HL-60 (cell line): Measurements from ENCODE around the gene AQP7.

Experiments
- DNase-seq, 2 experiments: peaks; one replicate each; pipeline ENCODE4 v3.0.0-alpha.2; 2010 to 2020; ENCODE audit warnings: low read depth in 1 of 2, low spot score in 1 of 2
- H3K27ac ChIP-seq: fragments of 250-450 bp; sonication (Bioruptor Pico); replicated peaks from 2 replicates; pipeline ENCODE4 v1.5.1; 2020; ENCODE audit warnings: mild to moderate bottlenecking, moderate library complexity
- H3K27me3 ChIP-seq: fragments of 250-450 bp; sonication (Bioruptor Pico); 2 replicates; pipeline ENCODE4 v1.5.1; 2021; ENCODE audit warnings: mild to moderate bottlenecking, moderate library complexity; ENCODE audit not compliant: insufficient read depth, poor library complexity, severe bottlenecking
- H3K4me3 ChIP-seq: replicated peaks from 2 replicates; pipeline ENCODE4 v1.5.1; 2011; ENCODE audit warnings: mild to moderate bottlenecking, control low read depth, low read length; ENCODE audit not compliant: insufficient read depth
- CTCF ChIP-seq: IDR thresholded peaks from one replicate; pipeline ENCODE4 v1.5.1; 2011; ENCODE audit warnings: low read length, control low read depth, inconsistent platforms; ENCODE audit not compliant: insufficient read depth
- GABPA ChIP-seq: IDR thresholded peaks from 2 replicates; pipeline ENCODE4 v1.6.1; 2012; ENCODE audit warnings: low read depth
- POLR2AphosphoS5 ChIP-seq: IDR thresholded peaks from 2 replicates; pipeline ENCODE4 v1.6.1; 2012; ENCODE audit warnings: low read depth
- REST ChIP-seq: IDR thresholded peaks from 2 replicates; pipeline ENCODE4 v1.6.1; 2012; ENCODE audit warnings: low read depth; ENCODE audit not compliant: insufficient replicate concordance
- SPI1 ChIP-seq: IDR thresholded peaks from 2 replicates; pipeline ENCODE4 v1.6.1; 2012; ENCODE audit warnings: low read depth, mild to moderate bottlenecking, borderline replicate concordance

The AQP7 gene

GRCh38 chr9:33446946-33447798 is 44.8 kb upstream of the AQP7 start, which contains the start of gene AQP3:
Gene AQP3, minus strand, starts transcription at chr9:33447593. Its CDS starts 63 bp downstream, at chr9:33447530.
- Histone ChIP-seq H3K4me3 (peak within 1 kb of the TSS; percentile 34), H3K27ac (no peak within 1 kb of the TSS), H3K27me3 (no peaks in the 10 kb centered on the region)
- peak; percentile 56; the same call in 1 of the 2 replicates for TF ChIP-seq SPI1
- no peak for TF ChIP-seq GABPA
- DNase-seq, result peak; percentile 63 to 68

- H3K27ac ChIP-seq, result no peak overlapping the region
- TF ChIP-seq SPI1, result no peak
- TF ChIP-seq GABPA, result no peak
- no peak for TF ChIP-seq REST
- no peak for TF ChIP-seq POLR2AphosphoS5
- no peak for TF ChIP-seq CTCF
- no peaks in the 10 kb centered on the region for H3K27me3 ChIP-seq
- H3K4me3 ChIP-seq, result no peak overlapping the region
- peak in 1 of 2 experiments; percentile 22 for DNase-seq
Observed at GRCh38 chr9:33446240-33446945, 44.0 kb upstream of the AQP7 start.

DNA sequence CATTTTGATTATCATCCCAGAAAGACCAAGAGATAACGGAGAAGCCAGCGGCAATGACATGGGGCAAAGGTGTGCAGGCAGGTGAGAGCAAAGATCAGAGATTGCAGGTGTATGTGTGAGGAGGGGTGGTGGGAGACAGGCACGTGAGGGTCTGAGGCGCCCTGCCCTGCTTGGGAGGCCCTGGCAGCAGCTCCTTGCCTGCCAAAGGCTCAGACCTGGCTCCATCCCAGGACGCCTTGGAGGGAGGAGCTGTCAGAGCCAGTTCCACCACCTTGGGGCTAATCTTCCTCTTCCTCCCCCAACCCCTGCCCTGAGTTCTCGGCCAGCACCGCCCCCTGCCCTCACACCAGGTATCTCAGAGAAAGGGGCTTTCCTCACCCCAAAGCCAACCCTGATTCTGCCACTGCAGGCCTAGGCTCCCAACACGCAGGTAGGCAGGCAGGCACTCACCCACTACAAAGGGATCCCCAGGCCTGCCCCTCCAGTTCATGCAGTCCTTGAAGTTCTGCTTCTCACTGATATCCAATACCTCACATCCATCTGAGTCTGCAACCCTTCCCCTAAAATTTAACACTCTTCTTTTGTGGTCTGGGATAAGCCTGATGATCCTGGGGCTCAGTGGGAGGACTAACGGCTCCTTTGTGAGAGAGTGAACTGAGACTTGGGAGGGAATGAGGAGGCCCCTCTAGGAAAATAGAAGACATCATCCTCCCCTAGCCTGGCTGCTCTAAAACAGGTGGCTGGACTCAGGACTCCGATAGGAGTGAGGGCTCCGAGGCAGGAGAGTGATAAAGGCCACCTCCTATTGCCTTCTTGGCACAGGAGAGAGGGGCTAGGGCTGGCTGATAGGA is 43.2 kb upstream of the AQP7 start:
- TF ChIP-seq GABPA (no peak), REST (no peak), POLR2AphosphoS5 (no peak), CTCF (no peak), SPI1 (no peak)
- Histone ChIP-seq H3K27me3 (no peaks in the 10 kb centered on the region), H3K4me3 (no peak overlapping the region), H3K27ac (no peak overlapping the region)
- no peak for DNase-seq
